ENCODE data around the gene PITPNM1. TPM values are rescaled to one million over a fixed set of nuclear protein-coding genes. Genes with fewer than 3 reads are reported as not detected.
A peak's percentile ranks its signal among the peaks of the same experiment; 100 is the strongest.
"Not testable (repeated sequence)": the region's sequence is repeated elsewhere in the genome, so short reads cannot be mapped to it uniquely, and the experiment has no call there.

The PITPNM1 gene
- total RNA-seq, 1 donor from 2014 or later = 80.0 TPM

GRCh38 chr11:67493548-67494370 lies 11.4 kb downstream of the PITPNM1 start:
- intact Hi-C loops (cut with DNase I) = no loop called here
- ATAC-seq (no peak), DNase-seq (ENCODE audit: low spot score) (peak; percentile 59)

GRCh38 chr11:67492801-67493547 lies 12.2 kb downstream of the PITPNM1 start:
- DNase-seq (ENCODE audit: low spot score) (no peak), ATAC-seq (no peak)
- intact Hi-C loops (cut with DNase I) = no loop called here

GRCh38 chr11:67492069-67492727 lies 13.0 kb downstream of the PITPNM1 start:
- DNase-seq (ENCODE audit: low spot score) = no peak
- ATAC-seq = peak; percentile 18
- intact Hi-C loops (cut with DNase I) = no loop called here

GRCh38 chr11:67491276-67492068 lies 13.7 kb downstream of the PITPNM1 start:
- DNase-seq (ENCODE audit: low spot score) = peak; percentile 61
- intact Hi-C loops (cut with DNase I) = no loop called here
- peak; percentile 29 for ATAC-seq

GRCh38 chr11:67490727-67491065 lies 14.5 kb downstream of the PITPNM1 start:
- DNase-seq (ENCODE audit: low spot score) (no peak), ATAC-seq (peak; percentile 4)
- intact Hi-C loops (cut with DNase I) = no loop called here

GRCh38 chr11:67489885-67490726 lies 15.1 kb downstream of the PITPNM1 start:
- intact Hi-C loops (cut with DNase I) = no loop called here
- no peak for ATAC-seq
- no peak for DNase-seq (ENCODE audit: low spot score)

GRCh38 chr11:67489203-67489884 lies 15.8 kb downstream of the PITPNM1 start:
- ATAC-seq = no peak
- no peak for DNase-seq (ENCODE audit: low spot score)
- intact Hi-C loops (cut with DNase I) = no loop called here

GRCh38 chr11:67486481-67487195 lies 18.5 kb downstream of the PITPNM1 start:
- intact Hi-C loops (cut with DNase I) = no loop called here
- no peak for ATAC-seq
- no peak for DNase-seq (ENCODE audit: low spot score)

GRCh38 chr11:67485873-67486361 lies 19.2 kb downstream of the PITPNM1 start:
- DNase-seq (ENCODE audit: low spot score); ATAC-seq; intact Hi-C loops (cut with DNase I): not testable (repeated sequence)

- ATAC-seq (no peak), DNase-seq (ENCODE audit: low spot score) (no peak)
- intact Hi-C loops (cut with DNase I) = no loop called here
Measured at GRCh38 chr11:67484847-67485311, 20.3 kb downstream of the PITPNM1 start.

GRCh38 chr11:67483831-67484665 lies 21.1 kb downstream of the PITPNM1 start:
- intact Hi-C loops (cut with DNase I) = no loop called here
- peak; percentile 64 for DNase-seq (ENCODE audit: low spot score)
- ATAC-seq = no peak

- intact Hi-C loops (cut with DNase I) = no loop called here
- ATAC-seq (peak; percentile 97), DNase-seq (ENCODE audit: low spot score) (peak; percentile 98)
Measured at GRCh38 chr11:67482827-67483798, 22.1 kb downstream of the PITPNM1 start, which contains the start of gene AIP. AIP (plus strand) TSS chr11:67483026; CDS start chr11:67483159, 133 bp downstream.

GRCh38 chr11:67482275-67482826 lies 22.8 kb downstream of the PITPNM1 start:
- DNase-seq (ENCODE audit: low spot score) = no peak
- peak; percentile 5 for ATAC-seq
- intact Hi-C loops (cut with DNase I) = no loop called here

GRCh38 chr11:67477344-67478050 lies 27.7 kb downstream of the PITPNM1 start:
- intact Hi-C loops (cut with DNase I); DNase-seq (ENCODE audit: low spot score); ATAC-seq: not testable (repeated sequence)

Measured in sciatic nerve (tissue), 2 donors.